NCI-H146 (cell line): ENCODE data around the gene AXIN2.

Source experiments
- DNase-seq: peaks from one replicate; lab custom pipeline; 2025; lab: John Stamatoyannopoulos, UW

Gene AXIN2

DNA sequence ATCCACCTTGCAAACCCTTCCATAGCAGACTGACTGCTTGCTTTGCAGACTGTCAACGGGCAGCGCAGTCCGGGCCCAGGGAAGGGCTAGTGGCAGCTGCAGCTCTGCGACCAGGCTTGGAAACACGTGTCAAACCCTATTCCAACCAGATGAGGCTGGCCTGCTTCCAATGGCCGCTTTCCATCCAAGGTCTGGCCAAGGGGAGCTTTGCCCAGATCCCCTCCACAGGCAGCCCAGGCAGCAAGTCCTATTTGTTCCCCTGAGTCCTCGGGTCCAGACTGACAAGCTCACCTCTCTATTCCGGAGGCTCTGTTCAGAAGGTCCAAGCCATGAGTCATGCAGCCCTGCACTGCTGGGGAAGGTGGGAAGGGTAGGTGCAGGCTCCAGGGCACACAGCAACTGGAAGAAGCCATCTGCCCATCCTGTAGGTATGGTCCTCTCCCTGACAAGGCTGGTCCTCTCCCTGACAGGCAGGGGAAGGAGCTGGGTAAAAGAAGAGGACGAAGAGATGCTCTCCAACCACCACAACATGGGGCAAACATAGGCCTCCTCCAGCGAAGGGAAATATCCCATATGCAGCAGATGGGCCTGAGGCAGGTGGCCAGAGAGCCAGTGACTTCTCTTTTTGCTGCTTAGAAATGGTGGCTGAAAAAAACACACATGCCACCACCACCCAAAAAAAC is 22.6 kb upstream of the AXIN2 start:
- no peak for DNase-seq

DNA sequence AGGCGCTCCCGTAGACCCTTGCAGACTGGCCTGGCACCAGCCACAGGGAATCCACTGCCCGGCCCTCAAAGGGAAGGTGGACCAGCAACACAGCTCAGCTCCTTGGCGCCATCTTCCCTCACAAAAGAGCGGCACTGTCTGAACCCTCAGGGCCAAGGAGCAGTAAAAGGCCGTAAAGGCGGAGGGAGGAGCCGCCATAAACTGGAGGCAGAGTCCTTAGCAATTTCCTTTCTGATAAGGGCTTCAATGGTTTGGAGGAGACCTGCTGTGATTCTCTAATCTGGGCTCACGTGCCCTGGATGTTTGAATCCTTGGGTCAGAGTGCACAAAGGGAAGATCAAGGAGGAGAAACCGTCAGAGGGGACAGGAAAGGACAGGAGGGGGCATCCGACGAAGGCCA is 15.5 kb upstream of the AXIN2 start:
- DNase-seq: no peak

DNA sequence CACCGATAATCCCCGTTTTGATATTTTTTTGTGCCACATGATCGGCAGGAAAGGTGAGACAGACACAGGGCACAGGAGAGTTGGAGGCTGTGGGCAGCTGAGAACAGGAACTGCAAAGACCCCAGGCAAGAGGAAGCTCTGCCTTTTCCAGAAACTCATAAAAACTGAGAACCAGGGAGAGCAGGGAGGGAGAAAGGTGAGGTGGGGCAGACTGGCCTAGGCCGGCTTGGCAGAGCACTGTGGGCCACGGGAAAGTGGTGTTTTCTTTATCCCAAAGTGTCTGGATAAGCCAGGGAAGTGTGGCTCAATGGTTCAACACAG is 11.8 kb upstream of the AXIN2 start:
- no peak for DNase-seq

DNA sequence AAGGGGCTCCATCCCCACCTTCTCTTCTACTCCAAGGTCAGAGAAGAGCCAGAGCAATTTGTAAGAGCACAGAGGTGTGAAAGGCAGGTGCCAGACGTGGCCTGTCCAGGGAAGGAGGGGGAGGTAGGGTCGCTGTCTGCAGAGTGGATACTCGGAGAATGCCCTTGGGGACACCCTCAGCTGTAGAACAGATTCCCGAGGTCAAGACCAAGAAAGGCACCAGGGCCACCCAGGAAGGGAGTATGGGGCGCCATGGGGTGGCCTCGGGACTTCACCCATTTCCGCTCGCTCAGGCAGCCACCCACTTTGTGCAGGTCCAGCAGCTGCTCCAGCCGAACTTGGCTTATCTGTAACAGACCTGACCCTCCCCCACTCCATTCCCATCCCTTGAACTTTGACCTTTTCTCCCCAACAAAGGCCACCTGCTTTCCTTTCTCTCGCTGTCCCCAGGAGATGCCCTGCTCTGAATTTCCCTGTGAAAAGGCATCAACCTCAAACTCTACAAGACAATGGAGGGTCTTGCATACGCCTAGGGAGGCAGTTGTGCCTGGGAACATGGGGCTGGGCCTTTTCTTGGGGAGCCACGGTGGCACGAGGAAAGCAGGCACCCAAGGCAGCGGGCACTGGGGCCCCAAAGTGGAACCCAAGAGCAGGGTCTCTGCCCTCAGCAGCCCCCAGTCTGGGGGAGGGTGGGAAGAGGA is 11.3 kb upstream of the AXIN2 start:
- DNase-seq: no peak

DNA sequence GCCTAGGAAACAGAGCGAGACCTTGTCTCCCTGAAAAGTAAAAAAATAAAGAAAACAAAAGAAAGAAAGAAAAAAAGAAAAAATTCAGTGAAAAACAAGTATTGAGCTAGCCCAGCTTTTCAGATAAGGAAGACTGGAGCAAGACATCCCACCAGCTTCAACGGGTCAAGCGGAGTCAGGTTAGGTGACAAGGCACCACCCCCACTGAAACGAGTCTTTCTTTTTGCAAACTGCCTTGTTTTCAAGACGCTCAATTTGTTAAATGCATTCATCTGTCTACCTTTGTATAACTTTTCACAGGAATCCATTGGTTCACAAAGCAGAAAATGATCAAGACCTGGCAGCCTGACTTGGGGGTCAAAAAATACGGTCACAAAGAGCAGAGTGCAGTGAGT is 10.7 kb upstream of the AXIN2 start:
- no peak for DNase-seq

DNA sequence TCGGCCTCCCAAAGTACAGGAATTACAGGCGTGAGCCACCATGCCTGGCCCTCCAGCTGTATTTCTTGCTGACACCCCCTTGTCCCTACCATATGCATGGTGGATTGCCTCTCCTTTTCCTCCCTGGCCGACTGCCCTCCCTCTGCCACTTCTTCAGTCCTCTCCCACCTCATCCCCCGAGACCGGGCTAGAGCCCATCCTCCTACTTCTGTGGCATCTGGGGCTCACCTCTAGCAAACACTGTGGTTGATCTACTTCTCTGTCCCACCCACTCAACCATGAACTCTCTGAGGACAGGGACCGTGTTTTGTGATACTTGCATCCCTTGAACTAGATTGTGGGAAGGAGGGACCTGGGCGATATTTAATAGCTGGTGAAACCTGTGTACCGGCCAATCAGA is 7.5 kb upstream of the AXIN2 start:
- no peak for DNase-seq

DNA sequence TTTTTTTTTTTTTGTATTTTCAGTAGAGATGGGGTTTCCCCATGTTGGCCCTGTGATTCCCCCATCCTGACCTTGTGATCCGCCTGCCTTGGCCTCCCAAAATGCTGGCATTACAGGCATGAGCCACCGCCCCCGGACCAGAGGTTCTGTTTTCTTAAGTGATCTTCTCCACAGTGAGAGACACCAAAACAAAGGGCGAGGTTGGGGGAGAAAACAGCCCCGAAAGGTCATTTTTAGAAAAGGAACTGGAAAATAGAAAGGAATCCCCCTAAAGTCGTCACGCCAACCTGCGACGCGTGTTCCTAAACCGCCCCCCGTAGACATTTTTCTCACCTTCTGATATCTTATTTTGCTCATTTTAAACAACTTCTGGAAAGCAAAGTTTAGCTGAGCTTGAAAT is 6.1 kb upstream of the AXIN2 start:
- DNase-seq: no peak

DNA sequence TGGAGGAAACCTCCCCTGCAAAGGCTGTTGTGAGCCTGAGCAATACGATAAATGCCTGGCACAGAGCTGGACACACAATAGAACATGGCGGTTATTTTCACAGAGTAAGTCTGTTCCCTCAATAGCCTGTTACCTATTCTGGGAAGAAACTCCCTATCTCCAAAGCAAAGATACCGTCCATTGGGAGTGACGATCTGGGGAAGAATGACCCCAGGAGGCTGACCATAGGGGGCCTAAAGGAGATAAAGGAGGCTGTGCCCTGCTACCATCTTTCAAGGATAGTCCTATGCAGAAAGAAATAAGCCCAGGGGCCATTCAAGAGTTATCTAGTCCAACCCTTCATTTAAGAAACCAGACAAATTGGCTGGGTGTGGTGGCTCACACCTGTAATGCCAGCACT is 4.1 kb upstream of the AXIN2 start:
- no peak for DNase-seq

DNA sequence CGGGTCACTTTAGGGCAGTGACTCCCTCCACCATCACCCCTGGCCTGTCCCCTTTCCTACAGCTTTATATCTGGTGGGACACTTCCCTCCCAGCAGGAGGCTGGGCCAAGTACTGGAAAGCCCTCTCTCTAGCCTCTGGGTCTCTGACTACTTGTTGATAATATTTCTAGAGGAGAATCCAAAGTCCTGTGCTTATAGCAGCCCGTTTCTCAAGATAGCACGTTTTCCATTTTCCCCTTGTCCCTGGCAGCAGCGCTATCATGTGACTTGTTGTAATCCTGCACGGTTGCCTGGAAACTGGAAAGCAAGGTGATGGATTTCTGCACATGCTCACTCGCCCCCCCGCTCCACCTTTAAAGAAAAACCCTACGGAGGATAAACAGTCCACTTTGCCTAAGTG is 3.3 kb upstream of the AXIN2 start:
- DNase-seq: peak; percentile 67

DNA sequence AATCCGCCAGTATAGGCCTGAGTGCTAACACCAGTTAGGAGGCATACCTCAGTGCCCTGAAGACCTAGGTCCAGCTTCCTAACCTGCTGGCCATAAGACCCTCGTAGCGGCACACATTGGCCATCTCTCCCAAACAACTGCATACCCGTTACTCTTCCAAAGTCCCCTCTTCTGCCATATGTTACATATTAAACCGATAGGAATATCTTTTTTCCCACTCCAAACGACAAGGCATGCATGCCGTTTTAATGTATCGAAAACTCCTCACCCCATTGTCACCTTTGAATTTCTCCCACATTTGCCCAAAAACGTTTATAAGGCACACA is 721 bp upstream of the AXIN2 start:
- no peak for DNase-seq

DNA sequence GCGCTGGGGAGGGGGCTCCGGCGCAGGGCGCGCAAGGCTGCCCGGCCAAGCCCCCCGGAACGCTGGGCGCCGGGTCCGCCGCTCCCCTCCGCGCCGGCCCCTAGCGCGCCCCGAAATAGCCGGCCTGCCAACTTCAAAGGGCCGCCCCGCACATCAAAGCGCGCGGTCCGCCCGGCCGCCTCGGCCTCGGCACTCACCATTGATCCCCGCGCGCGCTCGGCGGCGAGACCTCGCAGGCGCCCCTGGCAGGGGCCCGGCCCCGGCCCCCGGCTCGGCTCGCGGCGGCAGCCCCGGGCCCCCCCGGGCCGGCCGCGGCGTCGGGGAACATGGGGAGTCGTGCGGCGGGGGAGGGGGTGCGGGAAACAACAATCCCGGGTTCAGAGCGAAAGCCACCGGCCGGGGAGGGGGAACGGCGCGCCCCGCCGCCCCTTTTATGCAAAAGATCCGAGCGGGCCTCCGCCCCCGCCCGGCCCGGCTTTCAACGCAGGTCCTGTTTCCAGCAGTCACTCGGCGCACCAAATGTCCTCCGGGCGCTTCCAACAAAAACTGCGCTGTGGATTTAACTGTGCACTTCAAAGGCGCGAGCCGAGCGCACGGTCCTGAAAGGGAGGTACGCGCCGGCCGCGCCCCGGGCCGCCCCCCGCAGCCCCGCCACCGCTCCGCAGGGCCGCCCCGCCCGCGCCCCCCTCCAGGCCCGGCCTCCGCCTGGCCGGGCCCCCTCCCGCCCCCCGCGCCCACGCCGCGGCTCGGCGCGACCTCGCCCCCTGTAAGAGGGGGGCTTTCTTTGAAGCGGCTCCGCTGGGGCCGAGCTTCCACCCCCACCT is 608 bp downstream of the AXIN2 start:
- DNase-seq: peak; percentile 83

DNA sequence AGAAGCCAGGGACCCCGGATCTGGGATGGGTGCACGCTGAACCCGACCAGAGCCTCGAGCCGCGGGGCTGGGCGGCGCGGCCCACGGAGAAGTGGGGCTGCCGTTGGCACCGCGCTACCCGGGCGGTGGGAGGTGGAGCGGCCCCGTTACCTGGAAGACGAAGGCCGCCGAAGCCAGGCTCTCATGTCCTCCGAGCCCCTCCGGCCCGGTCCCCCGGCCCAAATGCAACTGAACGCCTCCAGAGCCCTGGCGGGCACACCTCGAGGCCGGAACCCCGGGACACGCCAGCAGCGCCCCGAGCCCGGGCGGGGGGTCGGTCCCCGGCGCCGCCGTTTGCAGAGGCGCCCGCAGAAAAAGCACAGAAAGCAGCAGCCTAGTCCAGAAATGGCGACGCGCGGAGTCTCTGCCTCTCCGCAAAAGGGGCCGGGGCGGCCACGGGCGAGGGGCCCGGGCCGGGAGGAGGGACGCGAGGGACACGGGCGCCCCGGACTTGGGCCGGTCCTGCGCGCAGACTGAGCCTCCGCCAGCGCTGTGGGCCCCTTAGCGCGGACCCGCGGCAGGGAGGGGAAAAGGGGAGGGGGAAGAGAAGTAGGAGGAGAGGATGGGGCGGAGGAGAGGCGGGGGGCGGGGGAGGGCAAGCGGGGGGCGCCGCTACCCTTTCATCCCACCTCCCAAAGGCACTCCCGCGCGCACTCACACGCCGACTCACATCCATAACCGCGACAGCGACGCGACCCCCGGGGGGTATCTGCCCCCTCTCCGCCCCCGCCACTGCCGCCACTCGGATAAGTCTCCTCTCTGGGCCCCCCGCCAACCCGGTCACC is 1.4 kb downstream of the AXIN2 start:
- peak; percentile 45 for DNase-seq

DNA sequence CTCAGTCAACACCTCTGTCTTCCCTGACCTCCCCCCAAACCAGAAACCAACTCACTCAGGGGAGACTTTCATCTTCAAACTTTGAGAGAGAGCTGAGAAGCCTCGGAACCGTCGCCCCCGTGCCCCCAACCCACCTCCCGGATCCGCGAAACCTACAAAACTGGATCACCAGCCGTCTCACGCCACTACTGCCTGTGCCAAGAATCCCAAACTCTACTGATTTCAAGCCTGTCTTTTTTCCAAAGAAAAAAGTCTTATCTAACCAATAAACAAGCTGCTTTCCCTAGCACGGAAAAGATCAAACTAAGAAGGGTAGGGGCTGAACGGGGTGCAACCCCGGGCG is 2.0 kb downstream of the AXIN2 start:
- DNase-seq: no peak

DNA sequence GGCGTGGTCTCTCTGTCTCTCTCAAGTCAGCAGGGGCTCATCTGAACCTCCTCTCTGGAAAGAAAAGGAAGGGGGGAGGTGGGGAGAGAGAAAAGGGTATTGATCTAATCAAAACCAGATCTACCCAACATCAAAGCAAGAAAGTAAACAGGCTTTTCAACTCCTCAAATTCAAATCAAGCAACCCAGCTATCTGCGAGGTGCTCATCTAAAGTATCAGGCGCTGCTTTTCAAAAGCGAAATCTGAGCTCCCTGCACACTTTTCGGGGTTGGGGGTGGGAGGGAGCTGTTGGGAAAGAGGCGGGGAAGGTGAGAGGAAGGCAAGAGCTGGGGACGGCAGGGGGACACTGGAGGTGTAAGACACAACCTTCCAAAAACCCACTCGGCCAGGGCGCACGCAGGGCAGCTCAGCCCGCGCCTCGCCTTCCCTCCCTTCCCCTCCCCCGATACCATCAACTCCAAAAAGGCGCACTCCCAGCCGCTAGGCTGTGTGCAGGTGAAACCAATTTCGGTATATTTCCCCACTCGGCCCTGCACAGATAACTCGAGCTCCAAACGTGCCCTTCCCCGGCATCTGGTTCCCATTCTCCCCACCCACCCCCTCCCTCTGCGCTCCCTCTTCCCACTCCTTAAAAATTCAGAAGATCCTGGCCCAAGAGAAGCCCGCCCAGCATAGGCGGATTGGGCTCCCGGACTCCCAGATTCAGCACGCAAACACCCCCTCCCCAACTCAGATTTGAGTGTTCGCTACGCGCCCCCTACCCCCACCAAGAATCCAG is 2.6 kb downstream of the AXIN2 start:
- no peak for DNase-seq

DNA sequence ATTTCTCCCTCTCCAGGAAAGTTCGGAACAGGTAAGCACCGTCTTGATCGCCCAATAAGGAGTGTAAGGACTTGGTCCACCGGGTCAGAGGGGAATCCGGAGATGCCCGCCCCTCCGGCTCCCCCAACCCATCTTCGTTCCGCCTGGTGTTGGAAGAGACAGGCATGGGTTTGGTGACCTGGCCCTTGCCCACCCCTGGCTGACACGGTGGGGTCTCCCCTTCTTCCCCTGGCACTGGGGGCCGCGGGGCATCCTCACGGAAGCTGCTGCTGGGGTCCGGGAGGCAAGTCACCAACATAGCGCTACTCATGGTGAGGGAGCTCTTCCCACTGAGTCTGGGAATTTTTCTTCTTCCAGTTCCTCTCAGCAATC is 3.2 kb downstream of the AXIN2 start:
- DNase-seq: no peak

DNA sequence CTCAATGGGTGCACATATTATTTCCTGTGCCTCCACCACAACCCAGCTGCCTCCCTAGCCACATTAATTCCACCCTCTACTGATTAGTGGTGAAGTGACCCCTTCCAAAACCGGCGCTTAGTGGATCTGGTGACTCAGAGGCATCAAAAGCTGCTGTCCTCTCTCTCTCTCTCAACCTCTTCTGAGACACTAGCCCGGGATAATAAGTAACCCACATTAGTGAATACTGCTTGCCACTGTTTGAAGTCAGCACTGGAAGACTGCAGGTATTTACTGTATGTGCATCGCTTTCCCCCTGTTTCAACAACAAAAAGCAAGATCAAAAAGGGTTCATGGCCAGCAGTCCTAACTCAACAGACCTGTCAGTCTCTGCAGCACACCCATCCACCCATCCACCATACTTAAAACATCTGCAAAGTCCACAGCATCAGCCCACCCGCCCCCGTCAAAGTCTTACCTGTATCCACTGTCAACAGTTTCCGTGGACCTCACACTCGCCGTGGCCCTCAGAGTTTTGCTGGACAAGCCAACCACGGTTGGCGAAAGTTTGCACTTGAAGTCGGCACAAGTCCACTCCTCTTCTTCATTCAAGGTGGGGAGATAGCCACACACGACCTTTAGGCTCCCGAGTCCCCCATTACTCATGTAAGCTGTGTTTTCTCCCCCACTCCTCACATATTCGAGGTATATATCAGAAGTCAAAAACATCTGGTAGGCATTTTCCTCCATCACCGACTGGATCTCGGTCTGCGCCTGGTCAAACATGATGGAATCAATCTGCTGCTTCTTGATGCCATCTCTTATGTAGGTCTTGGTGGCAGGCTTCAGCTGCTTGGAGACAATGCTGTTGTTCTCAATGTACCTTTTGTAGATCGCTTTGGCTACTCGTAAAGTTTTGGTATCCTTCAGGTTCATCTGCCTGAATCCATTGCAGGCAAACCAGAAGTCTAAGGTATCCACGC is 3.8 kb downstream of the AXIN2 start:
- DNase-seq: no peak

DNA sequence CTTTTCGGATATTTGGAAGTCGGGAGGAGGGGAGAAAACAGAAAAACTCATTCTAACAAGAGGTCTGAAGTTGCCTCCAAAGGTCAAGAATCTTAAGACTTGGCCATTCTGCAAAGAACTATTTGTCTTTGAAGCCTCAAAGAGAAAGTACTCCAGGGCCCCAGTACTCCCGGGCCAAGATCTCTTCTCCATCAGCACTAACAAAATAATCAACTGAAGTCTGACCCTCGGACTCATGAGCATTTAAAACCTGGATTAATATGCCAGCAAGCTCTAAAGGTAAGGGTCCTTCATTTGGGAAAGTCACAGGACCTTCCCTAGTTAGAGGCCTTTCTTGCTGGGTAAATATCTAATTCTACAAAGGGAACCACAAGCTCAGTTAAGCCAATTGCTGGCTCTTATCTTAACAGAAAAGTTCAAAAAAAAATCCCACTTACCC is 4.5 kb downstream of the AXIN2 start:
- no peak for DNase-seq

DNA sequence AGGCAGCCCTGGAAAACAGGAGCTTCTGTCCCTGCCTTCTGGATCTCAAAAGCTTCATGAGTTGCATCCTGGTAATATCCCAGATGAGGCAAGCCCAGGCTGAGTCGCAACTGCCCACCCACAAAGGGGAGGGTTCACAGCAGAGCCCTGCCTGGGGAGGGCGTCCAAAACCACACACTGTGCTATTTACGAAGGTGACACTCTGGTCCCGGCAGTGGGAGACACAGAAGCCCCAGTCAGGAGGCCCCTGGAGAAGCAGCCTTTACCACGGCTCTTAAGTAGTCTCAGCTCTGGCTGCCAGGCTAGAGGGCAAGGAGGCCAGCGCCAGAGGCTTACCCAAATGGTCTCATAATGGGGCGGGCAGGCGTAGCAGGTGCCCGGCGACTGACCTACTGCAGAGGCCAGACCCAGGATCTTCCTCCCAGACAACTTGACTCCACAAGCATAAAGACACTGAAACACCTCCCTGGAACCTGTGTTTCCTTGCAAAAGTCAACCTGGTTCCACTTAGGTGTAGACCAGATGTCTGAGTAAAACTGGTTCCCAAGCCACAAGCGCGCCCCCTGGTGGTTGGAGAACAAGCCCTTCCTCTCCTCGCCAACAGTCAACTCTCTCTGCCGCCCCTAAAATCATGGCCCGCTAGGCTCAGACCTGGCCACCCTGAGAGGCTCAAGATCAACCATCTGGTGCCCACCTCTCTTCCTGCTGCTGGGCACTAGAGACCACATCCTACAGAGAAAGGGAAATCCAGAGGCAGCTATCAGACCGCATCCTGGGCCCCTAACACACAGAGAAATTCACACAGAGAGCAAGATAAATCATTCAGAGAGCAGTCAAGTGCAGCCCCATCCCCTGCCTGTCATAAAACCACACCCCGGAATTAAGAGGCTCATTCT is 5.2 kb downstream of the AXIN2 start:
- DNase-seq: peak; percentile 70

DNA sequence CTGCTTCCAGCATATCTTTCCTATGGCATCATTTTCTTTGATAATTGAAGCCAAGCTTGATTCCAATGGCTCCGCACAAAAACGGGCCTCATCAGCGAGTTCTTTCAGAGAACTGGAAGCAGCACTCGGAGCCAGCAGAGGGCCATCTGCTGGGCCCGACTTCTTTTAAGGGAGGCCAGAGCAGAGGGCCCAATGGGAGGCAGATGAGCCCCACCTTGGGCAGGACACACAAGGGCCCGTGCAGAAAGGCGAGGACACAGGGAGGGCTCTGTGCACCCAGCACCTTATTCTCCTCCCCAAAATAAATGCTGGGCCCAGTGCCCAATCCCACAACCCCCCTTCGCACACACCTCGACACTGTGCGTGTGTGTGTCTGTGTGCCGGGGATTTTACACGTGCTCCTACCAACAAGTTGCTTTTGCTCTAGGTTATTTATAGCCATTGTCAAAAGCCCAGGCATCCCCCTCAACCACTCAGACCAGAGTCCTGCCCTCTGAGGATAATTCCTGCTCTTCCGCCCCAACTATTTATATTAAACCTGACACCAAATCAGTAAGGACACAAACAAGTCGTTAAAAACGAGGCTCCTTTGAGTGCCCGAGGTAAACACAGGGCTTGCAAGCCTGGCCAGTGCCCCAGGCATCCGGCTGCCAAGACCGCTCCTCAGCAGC is 6.8 kb downstream of the AXIN2 start:
- DNase-seq: no peak
